Breast epithelium (tissue), 3 donors: Measurements from ENCODE around the gene ANKRD11.

ENCODE experiments used
- CTCF ChIP-seq, 3 donors: fragments of 450-650 bp; IDR thresholded peaks; one replicate each; pipeline ENCODE4 v1.5.1; 2016 to 2017; ENCODE audit warnings: antibody characterized with exemption in 3 of 3, mild to moderate bottlenecking in 3 of 3, moderate library complexity in 3 of 3
- POLR2A ChIP-seq: fragments of 450-650 bp; IDR thresholded peaks from one replicate; pipeline ENCODE4 v1.6.1; 2016; ENCODE audit warnings: antibody characterized with exemption, mild to moderate bottlenecking, moderate library complexity

GRCh38 chr16:89293276-89294143 lies 196.9 kb downstream of the ANKRD11 start:
- TF ChIP-seq POLR2A (no peak), CTCF (IDR thresholded peaks at IDR 0.05) (no peak)
